NCI-H748 treated with DMSO at 0.1 percent for 48 hours (cell line): Measurements from ENCODE around the gene SEPTIN8.
"Not testable (repeated sequence)": the region's sequence is repeated elsewhere in the genome, so short reads cannot be mapped to it uniquely, and the experiment has no call there.

Source experiments
- DNase-seq: peaks from one replicate; lab custom pipeline; 2025; lab: John Stamatoyannopoulos, UW

Gene SEPTIN8

DNA sequence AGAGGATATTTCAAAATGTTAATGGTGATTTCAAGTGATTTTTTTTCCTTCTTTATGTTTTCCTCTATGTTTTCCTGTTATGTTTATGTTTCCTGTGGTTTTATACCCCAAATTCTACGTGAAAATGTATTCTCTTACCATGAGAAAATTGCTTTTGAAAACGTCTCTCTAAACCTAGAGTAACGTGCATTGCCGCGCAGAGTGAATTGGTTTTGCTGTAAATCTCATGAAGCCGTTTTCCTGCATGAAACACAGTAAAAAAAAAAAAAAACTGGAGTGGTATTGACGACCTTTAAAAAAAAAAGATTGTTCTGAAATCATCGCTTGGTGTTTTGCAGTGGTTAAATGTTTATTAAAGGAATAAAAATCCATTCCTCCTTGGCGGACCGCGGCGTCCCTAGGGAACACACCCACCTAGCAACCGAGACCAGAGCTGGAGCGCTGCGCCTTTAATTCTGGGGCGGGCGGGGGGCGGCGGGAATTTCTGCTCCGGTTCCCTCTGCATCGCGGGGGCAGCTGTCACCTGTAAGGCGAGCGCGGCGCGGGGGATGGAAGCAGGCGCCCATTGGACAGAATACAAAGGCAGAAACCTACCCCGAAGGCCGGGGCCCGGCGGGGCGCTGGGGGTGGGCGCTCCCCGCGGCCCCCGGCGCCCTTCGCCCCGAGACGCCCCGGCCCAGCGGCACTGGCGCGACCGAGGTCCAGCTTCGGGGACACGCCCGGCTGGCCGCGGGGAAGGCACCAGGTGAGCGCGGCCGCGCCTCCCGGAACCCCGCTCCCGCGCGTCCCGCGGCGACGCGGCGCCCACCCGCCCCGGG lies 36.0 kb upstream of the SEPTIN8 start, which contains the start of gene SOWAHA:
Gene SOWAHA (plus strand): TSS at position 522 of the 818 bp plus-strand sequence. CDS start 320 bp downstream, outside the sequence.
- DNase-seq, result peak; percentile 54

DNA sequence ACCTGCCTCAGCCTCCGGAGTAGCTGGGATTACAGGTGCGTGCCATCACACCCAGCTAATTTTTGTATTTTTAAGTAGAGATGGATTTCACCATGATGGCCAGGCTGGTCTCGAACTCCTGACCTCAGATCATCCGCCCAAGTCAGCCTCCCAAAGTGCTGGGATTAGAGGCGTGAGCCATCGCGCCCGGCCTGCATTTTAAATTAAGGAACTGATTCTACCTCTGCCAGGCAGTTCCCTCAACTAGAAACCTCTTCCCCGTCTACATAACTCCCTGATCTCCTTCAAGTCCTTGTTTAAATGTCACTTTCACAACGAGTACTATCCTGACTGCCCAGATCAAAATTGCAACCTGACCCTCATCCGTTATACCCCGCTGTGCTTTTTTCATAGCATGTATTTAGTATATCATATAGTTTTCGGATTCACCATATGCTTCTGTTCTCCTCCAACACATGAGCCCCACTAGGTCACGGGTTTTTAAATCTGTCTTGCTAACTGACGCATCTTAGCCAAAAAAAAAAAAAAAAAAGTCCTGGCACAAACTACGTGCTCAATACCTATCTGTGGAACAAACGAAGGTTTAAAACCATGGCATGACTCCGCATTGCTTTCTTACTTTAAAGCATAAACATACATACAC lies 35.2 kb upstream of the SEPTIN8 start:
- peak; percentile 35 for DNase-seq

GRCh38 chr5:132810605-132811004 lies 33.6 kb upstream of the SEPTIN8 start:
- no peak for DNase-seq

- DNase-seq, result no peak
These were observed 31.8 kb upstream of the SEPTIN8 start for GRCh38 chr5:132808866-132809265.

GRCh38 chr5:132808448-132808847 lies 31.4 kb upstream of the SEPTIN8 start:
- no peak for DNase-seq

DNA sequence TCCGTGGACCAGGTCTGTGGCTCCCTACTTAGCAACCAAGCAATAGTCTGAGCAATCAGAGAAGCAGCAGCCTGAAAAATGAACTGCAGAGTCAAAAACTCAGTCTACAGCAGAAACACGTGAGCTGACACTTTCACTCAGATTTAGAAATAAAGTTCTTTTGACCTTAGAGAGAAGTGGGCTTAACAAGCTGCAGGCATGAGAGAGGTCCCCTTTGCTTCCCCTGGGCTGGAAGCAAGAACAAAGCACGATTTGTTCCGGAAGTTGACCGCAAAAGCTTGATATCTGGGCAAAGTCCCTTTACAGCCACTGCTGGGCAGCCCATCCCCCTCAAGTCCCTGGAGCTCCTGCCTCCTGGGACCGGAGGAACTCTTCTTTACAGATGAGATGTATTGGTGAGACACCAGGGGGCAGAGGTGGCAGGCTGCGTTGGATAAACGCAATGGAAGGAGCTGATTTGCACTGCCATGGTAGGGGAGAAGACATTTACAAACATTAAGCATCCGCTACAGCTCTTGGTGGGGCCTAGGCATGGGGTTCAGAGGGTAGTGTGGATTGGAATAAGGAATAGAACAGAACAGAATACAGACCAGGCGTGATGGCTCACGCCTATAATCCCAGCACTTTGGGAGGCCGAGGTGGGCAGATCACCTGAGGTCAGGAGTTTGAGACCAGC lies 30.3 kb upstream of the SEPTIN8 start:
- no peak for DNase-seq

GRCh38 chr5:132806804-132807162 lies 29.7 kb upstream of the SEPTIN8 start:
- DNase-seq, result not testable (repeated sequence)

DNA sequence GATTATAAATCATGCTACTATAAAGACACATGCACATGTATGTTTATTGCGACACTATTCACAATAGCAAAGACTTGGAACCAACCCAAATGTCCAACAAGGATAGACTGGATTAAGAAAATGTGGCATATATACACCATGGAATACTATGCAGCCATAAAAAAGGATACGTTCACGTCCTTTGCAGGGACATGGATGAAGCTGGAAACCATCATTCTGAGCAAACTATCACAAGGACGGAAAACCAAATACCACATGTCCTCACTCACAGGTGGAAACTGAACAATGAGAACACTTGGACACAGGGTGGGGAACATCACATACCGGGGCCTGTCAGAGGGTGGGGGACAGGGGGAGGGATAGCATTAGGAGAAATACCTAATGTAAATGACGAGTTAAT lies 28.8 kb upstream of the SEPTIN8 start:
- DNase-seq, result not testable (repeated sequence)

DNA sequence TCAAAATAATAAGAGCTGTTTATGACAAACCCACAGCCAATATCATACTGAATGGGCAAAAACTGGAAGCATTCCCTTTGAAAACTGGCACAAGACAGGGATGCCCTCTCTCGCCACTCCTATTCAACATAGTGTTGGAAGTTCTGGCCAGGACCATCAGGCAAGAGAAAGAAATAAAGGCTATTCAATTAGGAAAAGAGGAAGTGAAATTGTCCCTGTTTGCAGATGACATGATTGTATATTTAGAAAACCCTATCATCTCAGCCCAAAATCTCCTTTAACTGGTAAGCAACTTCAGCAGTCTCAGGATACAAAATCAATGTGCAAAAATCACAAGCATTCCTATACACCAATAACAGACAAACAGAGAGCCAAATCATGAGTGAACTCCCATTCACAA lies 27.2 kb upstream of the SEPTIN8 start:
- DNase-seq, result not testable (repeated sequence)

GRCh38 chr5:132802685-132803066 lies 25.6 kb upstream of the SEPTIN8 start:
- not testable (repeated sequence) for DNase-seq

- DNase-seq, result no peak
These were observed 25.1 kb upstream of the SEPTIN8 start for GRCh38 chr5:132802044-132802684.

DNA sequence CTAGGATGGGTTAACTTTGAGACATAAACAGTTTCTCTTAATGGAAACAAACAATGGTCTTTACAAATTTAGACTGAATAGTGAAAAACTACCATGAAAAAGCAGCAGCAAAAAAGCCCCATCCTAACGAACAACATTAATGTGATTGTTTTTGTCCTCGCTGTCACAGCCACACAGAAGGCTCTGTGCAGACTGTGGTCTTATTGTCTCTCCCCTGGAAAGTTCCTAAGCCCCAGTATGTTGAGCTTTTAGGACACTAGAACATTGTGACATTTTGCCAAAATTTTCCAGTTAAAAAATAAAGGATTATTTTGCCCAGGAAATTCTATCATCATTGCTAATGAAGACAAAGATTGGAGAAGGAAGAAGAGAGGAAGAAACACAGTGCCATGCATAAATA lies 23.5 kb upstream of the SEPTIN8 start:
- DNase-seq, result no peak

DNA sequence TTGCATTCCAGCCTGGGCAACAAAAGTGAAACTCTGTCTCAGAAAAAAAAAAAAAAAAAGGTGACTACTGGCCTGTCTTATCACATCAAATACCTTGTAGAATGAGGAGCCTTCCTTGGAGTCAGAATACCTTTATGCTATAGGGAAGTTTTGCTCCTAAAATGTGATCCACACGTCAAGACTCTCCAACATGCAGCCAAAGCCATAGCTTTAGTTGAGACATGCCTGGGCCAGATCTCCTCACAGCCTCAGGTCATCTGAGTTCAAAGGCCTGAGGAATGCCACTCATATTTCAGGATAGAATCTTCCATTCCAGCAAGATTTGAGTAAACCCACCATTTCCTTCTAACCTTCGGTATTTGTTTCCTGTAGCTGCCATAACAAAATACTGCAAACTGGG lies 22.4 kb upstream of the SEPTIN8 start:
- DNase-seq, result no peak

- DNase-seq, result no peak
These were observed 20.6 kb upstream of the SEPTIN8 start for GRCh38 chr5:132797651-132798050.

- DNase-seq, result no peak
These were observed 14.0 kb upstream of the SEPTIN8 start for GRCh38 chr5:132791026-132791425.

DNA sequence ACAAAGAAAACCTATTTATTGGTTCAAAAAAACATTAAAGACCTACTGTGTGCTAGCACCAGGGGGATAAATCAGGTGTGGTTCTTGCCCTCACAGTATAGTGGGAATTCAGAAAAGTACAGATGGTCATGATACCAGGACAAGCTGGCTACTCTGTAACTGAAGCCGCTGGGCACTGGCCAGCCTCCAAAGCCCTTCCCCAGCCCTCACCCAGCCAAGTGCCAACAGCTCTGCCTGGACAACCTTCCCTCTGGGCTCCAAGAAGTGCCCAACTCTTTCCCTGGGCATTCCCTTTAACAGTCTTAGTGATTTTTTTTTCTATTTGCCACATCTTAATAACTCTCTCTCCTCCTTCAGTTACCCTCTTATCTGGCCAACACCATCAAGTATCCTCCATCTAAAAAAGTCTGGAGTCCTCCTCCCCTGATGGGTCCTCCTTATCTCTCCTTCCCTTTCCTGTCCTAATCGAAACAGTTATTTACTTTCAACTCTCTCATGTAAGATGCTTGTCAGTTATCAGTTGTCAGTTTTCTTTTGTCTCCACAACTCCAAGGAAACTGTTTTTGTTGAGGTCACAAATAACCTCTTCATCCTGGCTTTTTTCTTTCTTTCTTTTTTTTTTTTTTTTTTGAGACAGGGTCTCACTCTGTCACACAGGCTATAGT lies 13.3 kb upstream of the SEPTIN8 start:
- no peak for DNase-seq

DNA sequence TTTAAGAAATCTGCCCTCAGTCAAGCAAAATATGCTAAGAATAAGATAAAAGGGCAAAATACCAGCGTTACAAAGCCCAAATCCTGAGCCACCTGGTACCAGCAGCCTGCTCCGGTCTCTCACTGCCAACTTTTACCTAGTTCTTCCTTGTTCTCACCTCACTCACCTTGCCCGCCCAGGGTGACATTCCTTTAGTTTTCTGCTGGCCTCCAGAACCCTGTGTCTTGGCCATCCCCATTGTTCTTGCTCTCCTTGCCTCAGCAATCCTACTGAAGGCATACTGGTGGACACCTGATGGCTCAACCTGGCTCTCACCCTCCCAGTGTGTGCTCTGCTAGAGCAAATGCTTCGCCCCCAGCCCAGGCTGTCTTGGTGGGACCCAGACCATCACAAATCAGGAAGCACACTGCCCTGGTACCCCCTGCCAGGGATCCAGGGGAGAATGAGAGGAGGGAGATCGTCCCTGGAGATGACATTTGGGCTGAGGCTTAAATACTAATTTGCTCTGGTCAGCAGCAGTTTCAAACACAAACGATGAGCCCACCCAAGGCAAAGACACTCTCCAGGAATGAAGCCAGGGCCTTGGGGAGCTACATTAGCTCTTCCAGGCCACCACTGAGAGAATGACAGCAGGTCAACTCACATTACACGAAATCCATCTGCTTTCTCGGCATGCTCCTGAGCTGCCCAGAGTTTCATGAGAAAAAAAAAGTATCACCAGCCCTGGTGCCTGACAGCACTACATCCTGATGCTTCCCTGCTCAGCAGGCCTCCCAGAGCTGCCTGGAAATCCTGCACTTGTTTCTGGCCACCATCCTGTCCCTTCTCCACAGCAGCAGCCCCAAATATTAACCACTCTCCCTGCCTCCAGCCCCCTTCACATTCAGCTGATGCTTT lies 12.2 kb upstream of the SEPTIN8 start:
- DNase-seq, result no peak

GRCh38 chr5:132788508-132788907 lies 11.5 kb upstream of the SEPTIN8 start:
- DNase-seq, result no peak

DNA sequence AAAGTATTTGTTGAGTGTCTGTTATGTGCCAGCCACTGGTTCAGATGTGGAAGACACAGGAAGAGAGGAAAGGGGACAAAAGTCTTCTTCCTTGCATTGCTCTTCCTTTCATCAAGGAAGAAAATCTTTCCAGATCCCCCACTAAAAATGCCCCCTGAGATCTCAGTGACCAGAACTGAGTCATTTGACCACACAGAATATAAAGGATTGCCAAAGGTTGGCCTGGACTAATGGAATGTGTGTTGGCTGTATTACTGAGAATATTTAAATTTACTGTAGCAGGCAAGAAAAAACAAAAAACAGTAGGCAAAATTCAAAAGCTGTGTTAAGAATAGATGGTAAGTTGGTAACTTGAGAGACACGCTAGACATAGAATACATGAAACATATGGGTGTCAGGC lies 10.0 kb upstream of the SEPTIN8 start:
- DNase-seq, result no peak

DNA sequence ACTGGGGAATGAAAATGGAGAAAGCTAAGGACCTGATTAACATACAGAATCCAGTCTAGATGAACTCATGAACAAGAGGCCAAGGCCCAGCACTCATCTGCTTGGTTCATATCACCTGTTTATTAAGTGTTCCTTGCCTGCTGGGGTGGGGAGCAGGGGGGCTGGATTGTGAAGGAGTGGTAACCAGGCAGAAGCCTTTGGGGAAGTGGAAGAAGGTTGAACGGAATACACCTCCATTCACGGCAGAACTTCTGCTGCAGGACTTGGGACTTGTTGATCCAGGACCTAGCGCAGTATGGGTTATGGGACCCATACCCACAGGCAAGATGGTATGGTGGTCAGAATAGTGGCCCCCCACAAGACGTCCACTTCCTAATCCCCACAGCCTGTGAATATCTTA lies 8.8 kb upstream of the SEPTIN8 start:
- DNase-seq, result no peak

DNA sequence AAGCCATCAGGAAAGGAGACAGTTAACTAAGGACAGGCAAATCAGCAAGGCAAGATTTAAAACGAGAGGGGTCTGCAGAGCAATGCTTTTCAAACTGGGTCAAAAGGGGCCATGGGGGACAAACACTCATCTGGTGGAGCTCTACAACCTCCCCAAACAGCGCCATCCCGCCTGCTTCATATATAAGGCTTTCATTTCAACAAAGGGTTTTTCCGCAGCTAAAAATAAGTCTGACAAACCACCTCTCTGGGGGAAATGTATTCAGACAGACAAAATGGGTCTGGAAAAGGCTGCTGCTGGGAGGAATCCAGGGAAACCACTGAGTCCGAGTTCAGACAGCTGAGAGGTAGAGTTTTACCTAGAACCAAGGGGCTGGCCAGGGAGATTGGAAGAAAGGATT lies 8.3 kb upstream of the SEPTIN8 start:
- DNase-seq, result no peak
